Fibroblast of the aortic adventitia (primary cell): ENCODE measurements around the gene CCDC50. TPM values are rescaled to one million over a fixed set of nuclear protein-coding genes. Genes with fewer than 3 reads are reported as not detected.
A peak's percentile ranks its signal among the peaks of the same experiment; 100 is the strongest.

Experiments
- DNase-seq: peaks from one replicate; pipeline ENCODE4 v3.0.0-alpha.2; 2010; ENCODE audit warnings: low read depth
- H3K4me3 ChIP-seq: 2 replicates; pipeline ENCODE4 v1.5.1; 2011; ENCODE audit warnings: low read depth, mild to moderate bottlenecking, control low read depth, low read length, moderate library complexity
- CTCF ChIP-seq: IDR thresholded peaks from 2 replicates; pipeline ENCODE4 v1.5.1; 2011; ENCODE audit warnings: mild to moderate bottlenecking, low read length, control low read depth, inconsistent platforms; ENCODE audit not compliant: insufficient read depth
- total RNA-seq: library from RNA; depleted of rRNA; stranded (reverse); fragments of >200 nt; gene quantifications from 2 replicates; pipeline ENCODE4 v1.2.3, GENCODE V29; 2012; ENCODE audit warnings: low replicate concordance

CCDC50 gene
- total RNA-seq, 1 donor = 84.6 TPM

DNA sequence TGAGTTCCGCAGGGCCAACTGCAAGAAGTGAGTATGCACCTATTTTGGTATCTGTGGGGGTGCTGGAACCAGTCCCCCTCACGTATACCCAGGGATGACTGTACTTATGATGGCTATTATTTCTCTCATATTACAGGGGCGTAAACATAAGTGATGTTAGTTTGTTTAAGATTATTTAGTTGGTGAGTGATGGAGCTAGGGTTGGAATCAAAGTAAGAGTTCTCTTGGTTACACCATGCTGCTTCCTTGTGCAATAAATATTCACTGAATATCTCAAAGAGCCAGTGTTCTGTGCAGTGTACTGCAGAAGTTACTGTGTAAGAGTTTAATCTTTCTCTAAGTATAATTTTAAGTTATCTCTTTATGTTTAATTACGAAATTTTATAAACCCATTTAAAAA lies 13.9 kb downstream of the CCDC50 start:
- no peak for TF ChIP-seq CTCF
- no peak overlapping the region for H3K4me3 ChIP-seq
- DNase-seq = no peak

GRCh38 chr3:191343913-191344312 lies 14.7 kb downstream of the CCDC50 start:
- no peak for TF ChIP-seq CTCF

DNA sequence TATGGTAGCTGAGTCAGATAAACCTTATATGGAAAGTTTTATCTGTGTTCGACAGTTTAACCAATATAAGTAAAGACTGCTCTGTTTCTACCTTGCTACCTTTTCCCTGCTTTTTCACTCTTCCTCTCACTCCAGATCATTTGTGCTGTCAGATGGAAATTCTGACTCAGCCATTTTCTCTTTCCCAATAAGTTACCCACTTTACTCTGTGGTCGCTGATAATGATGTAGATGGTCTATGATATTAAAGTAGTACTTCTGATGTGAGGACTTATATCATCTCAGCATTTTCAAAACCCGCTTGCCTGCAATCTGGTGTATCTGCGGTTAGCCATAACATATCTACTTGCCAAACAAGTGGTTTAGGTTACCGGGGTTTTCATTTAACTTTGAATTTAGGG lies 16.1 kb downstream of the CCDC50 start:
- H3K4me3 ChIP-seq = no peak overlapping the region
- no peak for TF ChIP-seq CTCF
- no peak for DNase-seq

More at GRCh38 chr3:191343913-191344312, 14.7 kb downstream of the CCDC50 start:
- no peak for DNase-seq
- H3K4me3 ChIP-seq = no peak overlapping the region

DNA sequence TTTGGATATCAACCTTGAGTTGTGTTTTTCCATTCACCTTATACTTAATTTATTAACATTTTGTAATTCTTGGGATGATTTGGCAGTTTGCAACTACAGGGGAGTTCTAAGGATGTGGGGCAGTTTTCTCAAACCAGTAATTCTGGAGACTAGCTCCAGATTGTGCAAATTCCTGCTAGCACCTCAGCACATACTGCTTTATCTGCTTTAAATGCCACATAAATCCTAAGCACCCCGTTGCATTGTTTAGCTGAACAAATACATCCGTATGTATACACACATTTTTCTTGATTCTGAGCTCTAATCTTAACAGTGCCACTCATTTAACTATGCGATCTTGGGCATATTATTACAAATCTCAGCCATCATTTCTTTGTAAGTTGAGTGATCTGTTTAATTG lies 18.0 kb downstream of the CCDC50 start:
- no peak for TF ChIP-seq CTCF
- H3K4me3 ChIP-seq = no peak overlapping the region
- no peak for DNase-seq

DNA sequence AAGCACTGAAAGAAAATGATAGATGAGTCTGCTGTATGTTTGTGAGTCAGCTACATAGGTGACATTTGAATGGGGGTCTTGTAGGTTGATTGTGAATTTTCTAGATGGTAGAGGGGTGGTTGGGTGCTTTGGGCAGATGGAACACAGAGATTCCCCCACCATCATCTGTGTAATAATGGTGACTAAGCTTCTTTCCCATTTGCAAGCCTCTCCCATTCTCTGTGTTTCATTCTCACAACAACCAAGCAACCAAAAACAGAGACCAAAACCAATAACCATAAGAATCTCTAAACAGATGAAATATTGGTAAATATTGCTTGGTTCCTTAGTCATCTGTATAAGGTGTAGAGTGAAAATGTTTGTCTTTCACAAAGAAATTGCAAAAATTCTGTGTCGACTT lies 18.9 kb downstream of the CCDC50 start:
- DNase-seq = no peak
- TF ChIP-seq CTCF = no peak
- no peak overlapping the region for H3K4me3 ChIP-seq

GRCh38 chr3:191350396-191351090 lies 21.3 kb downstream of the CCDC50 start:
- DNase-seq = peak; percentile 60
- H3K4me3 ChIP-seq = no peak overlapping the region
- no peak for TF ChIP-seq CTCF

GRCh38 chr3:191352014-191352413 lies 22.8 kb downstream of the CCDC50 start:
- no peak for DNase-seq
- no peak for TF ChIP-seq CTCF
- H3K4me3 ChIP-seq = no peak overlapping the region
